C4-2B (cell line): ENCODE data around the gene SPATA13.

Source experiments
- CTCF ChIP-seq: fragments of 450-650 bp; conservative IDR thresholded peaks from 2 replicates; pipeline ENCODE4 v1.5.1; 2017; ENCODE audit warnings: mild to moderate bottlenecking
- ZFX ChIP-seq: fragments of 450-650 bp; IDR thresholded peaks from 2 replicates; pipeline ENCODE4 v1.6.1; 2017

GRCh38 chr13:24271231-24271600, 110.7 kb downstream of the SPATA13 start:
- TF ChIP-seq CTCF (no peak), ZFX (no peak)
